22Rv1 (cell line): Measurements from ENCODE around the gene ENO1.

Experiments
- H3K27ac ChIP-seq: fragments of 450-650 bp; 2 replicates; pipeline ENCODE4 v1.5.1; 2017
- ZFX ChIP-seq: fragments of 450-650 bp; IDR thresholded peaks from 2 replicates; pipeline ENCODE4 v1.6.1; 2017; ENCODE audit warnings: antibody characterized with exemption, borderline replicate concordance
- TF ChIP-seq, protein P1 (sequence below): fragments of 450-650 bp; IDR thresholded peaks from 2 replicates; pipeline ENCODE4 v1.5.1; 2017; ENCODE audit warnings: mild to moderate bottlenecking

The ENO1 gene

GRCh38 chr1:8873506-8874229 lies 4.8 kb downstream of the ENO1 start:
- TF ChIP-seq ZFX = no peak
- TF ChIP-seq, protein P1, sequence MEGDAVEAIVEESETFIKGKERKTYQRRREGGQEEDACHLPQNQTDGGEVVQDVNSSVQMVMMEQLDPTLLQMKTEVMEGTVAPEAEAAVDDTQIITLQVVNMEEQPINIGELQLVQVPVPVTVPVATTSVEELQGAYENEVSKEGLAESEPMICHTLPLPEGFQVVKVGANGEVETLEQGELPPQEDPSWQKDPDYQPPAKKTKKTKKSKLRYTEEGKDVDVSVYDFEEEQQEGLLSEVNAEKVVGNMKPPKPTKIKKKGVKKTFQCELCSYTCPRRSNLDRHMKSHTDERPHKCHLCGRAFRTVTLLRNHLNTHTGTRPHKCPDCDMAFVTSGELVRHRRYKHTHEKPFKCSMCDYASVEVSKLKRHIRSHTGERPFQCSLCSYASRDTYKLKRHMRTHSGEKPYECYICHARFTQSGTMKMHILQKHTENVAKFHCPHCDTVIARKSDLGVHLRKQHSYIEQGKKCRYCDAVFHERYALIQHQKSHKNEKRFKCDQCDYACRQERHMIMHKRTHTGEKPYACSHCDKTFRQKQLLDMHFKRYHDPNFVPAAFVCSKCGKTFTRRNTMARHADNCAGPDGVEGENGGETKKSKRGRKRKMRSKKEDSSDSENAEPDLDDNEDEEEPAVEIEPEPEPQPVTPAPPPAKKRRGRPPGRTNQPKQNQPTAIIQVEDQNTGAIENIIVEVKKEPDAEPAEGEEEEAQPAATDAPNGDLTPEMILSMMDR = no peak
- 0 out of 2 replicates have a peak overlapping the region, but pooled peaks have one; percentile 13 for H3K27ac ChIP-seq

DNA sequence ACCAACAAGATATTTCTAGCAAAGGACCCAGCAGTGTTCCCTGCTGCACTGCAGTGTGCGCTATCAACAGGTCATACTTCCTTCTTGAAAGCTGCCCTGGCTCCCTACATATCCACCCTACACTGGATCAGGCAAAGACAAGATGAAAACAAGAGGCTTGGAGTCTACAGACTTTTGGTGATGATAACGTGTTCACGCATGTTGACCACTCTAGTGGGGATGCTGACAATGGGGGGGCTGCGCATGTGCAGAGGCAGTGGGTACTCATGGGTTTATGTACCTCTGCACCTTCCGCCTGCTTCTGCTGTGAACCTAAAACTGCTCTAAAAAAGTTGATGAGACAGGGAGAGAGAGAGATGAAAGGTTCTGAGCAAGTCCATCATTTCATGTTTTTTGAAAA lies 5.5 kb downstream of the ENO1 start:
- TF ChIP-seq, protein P1 = no peak
- TF ChIP-seq ZFX = no peak
- no peak overlapping the region for H3K27ac ChIP-seq

DNA sequence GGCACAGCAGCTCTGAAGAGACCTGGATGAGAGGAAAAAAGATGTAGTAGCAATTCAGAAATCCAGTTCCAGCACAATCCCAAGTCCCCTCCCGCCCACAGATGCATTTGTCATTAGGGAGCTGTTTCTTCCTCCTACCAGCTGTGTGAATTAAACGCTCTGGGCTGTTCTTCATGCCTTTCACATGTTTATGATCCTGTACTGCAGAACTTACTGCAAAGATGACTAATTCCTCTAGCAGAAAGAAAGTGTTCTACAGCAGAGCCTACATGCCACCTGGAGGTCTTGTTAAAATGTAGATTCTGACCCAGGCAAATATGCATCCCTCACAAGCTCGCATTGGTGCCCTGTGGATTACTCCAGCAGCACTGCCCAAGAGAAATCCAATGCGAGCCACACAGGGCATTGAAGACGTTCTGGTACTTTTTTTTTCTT lies 6.5 kb downstream of the ENO1 start:
- H3K27ac ChIP-seq = no peak overlapping the region
- no peak for TF ChIP-seq ZFX
- TF ChIP-seq, protein P1 = no peak

GRCh38 chr1:8871539-8871935 lies 6.9 kb downstream of the ENO1 start:
- no peak overlapping the region for H3K27ac ChIP-seq
- no peak for TF ChIP-seq ZFX
- TF ChIP-seq, protein P1 = peak; percentile 36

GRCh38 chr1:8870616-8871538 lies 7.6 kb downstream of the ENO1 start:
- no peak for TF ChIP-seq ZFX
- TF ChIP-seq, protein P1 = no peak
- H3K27ac ChIP-seq = no peak overlapping the region

- H3K27ac ChIP-seq = no peak overlapping the region
- TF ChIP-seq, protein P1 = no peak
- no peak for TF ChIP-seq ZFX
Observed at GRCh38 chr1:8870103-8870502, 8.4 kb downstream of the ENO1 start.

DNA sequence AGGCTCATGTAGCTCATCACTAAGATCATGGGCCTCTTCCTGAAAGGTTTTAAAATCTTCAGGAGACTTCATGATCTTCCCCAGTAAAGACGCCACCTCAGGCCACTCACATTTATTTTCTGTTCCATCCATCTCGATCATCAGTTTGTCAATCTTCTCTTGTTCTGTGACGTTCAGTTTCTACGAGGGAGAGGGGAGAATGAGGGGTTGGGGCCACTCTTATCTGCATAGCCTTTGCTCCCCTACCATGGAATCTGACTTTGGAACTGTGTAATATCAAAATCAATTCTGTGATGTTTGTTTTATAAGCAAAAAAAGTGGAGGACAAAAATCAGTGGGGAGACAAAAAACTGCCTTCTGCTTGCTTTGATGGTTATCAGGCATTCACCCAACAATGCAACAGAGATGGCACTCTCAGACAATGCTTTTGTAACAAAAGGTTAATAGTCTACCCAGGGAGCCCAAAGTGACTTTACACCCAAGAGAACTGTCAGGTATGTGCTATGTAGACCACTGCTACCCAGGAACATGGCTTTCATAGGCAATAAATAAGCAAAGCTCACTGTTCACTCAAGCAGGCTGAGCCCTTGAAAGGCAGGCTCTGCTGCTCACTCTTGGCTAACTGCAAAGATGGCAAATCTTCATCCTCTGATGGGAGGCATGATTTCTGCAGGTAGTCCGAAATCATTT lies 10.5 kb downstream of the ENO1 start:
- no peak overlapping the region for H3K27ac ChIP-seq
- TF ChIP-seq ZFX = no peak
- TF ChIP-seq, protein P1 = no peak
